K562 (cell line): ENCODE data around the gene SLC16A10. TPM values are rescaled to one million over a fixed set of nuclear protein-coding genes. Genes with fewer than 3 reads are reported as not detected.

Source experiments
- ATAC-seq: fragments of 200-7000 bp; cut with Tn5 transposase; 3 replicates; pipeline ENCODE4 v1.9.1; 2020; ENCODE audit warnings: moderate library complexity
- BruUV-seq: library from RNA; stranded (reverse); fragments of 400-500 nt; replicated peaks from 2 replicates; lab custom pipeline; 2021; lab: Mats Ljungman, UMichigan
- CTCF ChIA-PET: fragments of 300-600 bp; formaldehyde crosslinking; extraction: SDS; loops from one replicate; lab custom pipeline; 2021; ENCODE audit warnings: low intra/inter-chr PET ratio; lab: Yijun Ruan, JAX
- POLR2A ChIA-PET: fragments of 300-600, 350-650 bp; sonication (Branson Sonifier 250); formaldehyde crosslinking; extraction: SDS; loops from one replicate; lab custom pipeline; 2021; ENCODE audit warnings: antibody characterized with exemption, inconsistent platforms; lab: Yijun Ruan, JAX
- DNase-seq, 4 experiments: peaks; one replicate each; pipeline versions ENCODE4 v3.0.0 to v3.0.0-alpha.2; 2011 to 2018; ENCODE audit warnings: low spot score in 3 of 4, mixed read lengths in 3 of 4; ENCODE audit errors: extremely low read depth in 1 of 4
- FAIRE-seq: peaks from 2 replicates; lab custom pipeline; 2011; peaks lifted over from hg19 to GRCh38; lab: Jason Lieb, UNC
- H2AFZ ChIP-seq: 2 replicates; pipeline ENCODE4 v1.6.0; 2011; ENCODE audit warnings: low read depth, low read length, control low read depth, inconsistent platforms
- H3K27ac ChIP-seq: fragments of 200-600 bp; 3 replicates; pipeline ENCODE4 v1.8.0; 2011; ENCODE audit warnings: low read depth, mild to moderate bottlenecking, control low read depth, inconsistent platforms, low read length, moderate library complexity, mixed read lengths; ENCODE audit errors: extremely low read depth
- H3K27me3 ChIP-seq, 2 experiments: fragments of 300-600 bp in 1 of 2; 2 replicates in 1 of 2; 3 replicates in 1 of 2; pipeline versions ENCODE4 v1.6.0 to v1.8.0; 2011; ENCODE audit warnings: inconsistent platforms in 2 of 2, low read length in 2 of 2, mild to moderate bottlenecking in 1 of 2, mixed read lengths in 1 of 2, moderate library complexity in 1 of 2; ENCODE audit not compliant: control insufficient read depth in 2 of 2, insufficient read depth in 2 of 2
- H3K36me3 ChIP-seq: fragments of 300-600 bp; 3 replicates; pipeline ENCODE4 v1.8.0; 2011; ENCODE audit warnings: mild to moderate bottlenecking, low read length, inconsistent platforms; ENCODE audit not compliant: control insufficient read depth, insufficient read depth
- H3K4me1 ChIP-seq, 2 experiments: fragments of 200-600 bp in 1 of 2; replicated peaks in 1 of 2; 2 replicates in 1 of 2; 3 replicates in 1 of 2; pipeline versions ENCODE4 v1.5.1 to v1.8.0; 2011; ENCODE audit warnings: inconsistent platforms in 2 of 2, low read length in 2 of 2, mild to moderate bottlenecking in 1 of 2, mixed read lengths in 1 of 2, moderate library complexity in 1 of 2; ENCODE audit not compliant: control insufficient read depth in 2 of 2, insufficient read depth in 2 of 2
- H3K4me2 ChIP-seq: 2 replicates; pipeline ENCODE4 v1.6.1; 2011; ENCODE audit warnings: low read length, control low read depth, inconsistent platforms, mixed read lengths; ENCODE audit not compliant: insufficient read depth
- H3K4me3 ChIP-seq: fragments of 200-600 bp; sonication (generic), shearing (Covaris generic); 2 replicates; pipeline ENCODE4 v1.5.1; 2016; ENCODE audit warnings: control low read depth, inconsistent platforms
- H3K79me2 ChIP-seq: fragments of 200-600 bp; 3 replicates; pipeline ENCODE4 v1.8.0; 2011; ENCODE audit warnings: low read length, inconsistent platforms; ENCODE audit not compliant: control insufficient read depth, insufficient read depth
- H3K9ac ChIP-seq, 2 experiments: 2 replicates each; pipeline versions ENCODE4 v1.6.0 to v1.6.1; 2011; ENCODE audit warnings: low read depth in 2 of 2, low read length in 2 of 2, control low read depth in 1 of 2, inconsistent platforms in 1 of 2, mild to moderate bottlenecking in 1 of 2, mixed read lengths in 1 of 2; ENCODE audit not compliant: insufficient read depth in 1 of 2
- H3K9me1 ChIP-seq: one replicate; pipeline ENCODE4 v1.6.0; 2011; ENCODE audit warnings: inconsistent platforms, mild to moderate bottlenecking, low read length, moderate library complexity; ENCODE audit not compliant: control insufficient read depth, insufficient read depth
- H3K9me3 ChIP-seq: replicated peaks from 2 replicates; pipeline ENCODE4 v1.5.1; 2011; ENCODE audit warnings: low read depth, low read length, inconsistent platforms; ENCODE audit not compliant: control insufficient read depth, insufficient read depth
- H4K20me1 ChIP-seq: replicated peaks from 2 replicates; pipeline ENCODE4 v1.6.1; 2011; ENCODE audit warnings: low read length, inconsistent platforms, mixed read lengths; ENCODE audit not compliant: control insufficient read depth, insufficient read depth
- ADNP ChIP-seq: fragments of 200-800 bp; sonication (Bioruptor generic); IDR thresholded peaks from 2 replicates; pipeline ENCODE4 v1.6.1; 2016; ENCODE audit warnings: missing genetic modification characterization, missing compliant biosample characterization
- CAMTA2 ChIP-seq: fragments of 250-450 bp; sonication (Bioruptor Pico); conservative IDR thresholded peaks from 2 replicates; pipeline ENCODE4 v1.5.1; 2022
- CHD2 ChIP-seq: IDR thresholded peaks from 2 replicates; pipeline ENCODE4 v1.6.1; 2011; ENCODE audit warnings: low read depth, low read length
- E2F5 ChIP-seq: sonication (generic); formaldehyde crosslinking; IDR thresholded peaks from 2 replicates; pipeline ENCODE4 v1.8.0; 2022; ENCODE audit warnings: mild to moderate bottlenecking, missing genetic modification reagents
- E2F8 ChIP-seq: fragments of 450-650 bp; IDR thresholded peaks from 2 replicates; pipeline ENCODE4 v1.7.1; 2018; ENCODE audit warnings: mild to moderate bottlenecking, low read depth; ENCODE audit not compliant: partially characterized antibody
- E4F1 ChIP-seq: fragments of 250-450 bp; sonication (Bioruptor Pico); IDR thresholded peaks from 2 replicates; pipeline ENCODE4 v1.5.0; 2021; ENCODE audit warnings: mild to moderate bottlenecking, borderline replicate concordance
- EP400 ChIP-seq: fragments of 450-650 bp; IDR thresholded peaks from 2 replicates; pipeline ENCODE4 v1.6.1; 2017; ENCODE audit warnings: antibody characterized with exemption, mild to moderate bottlenecking, moderate library complexity
- MTA1 ChIP-seq: fragments of 450-650 bp; IDR thresholded peaks from 2 replicates; pipeline ENCODE4 v1.6.1; 2017; ENCODE audit warnings: borderline replicate concordance
- PTRF ChIP-seq: fragments of 450-650 bp; IDR thresholded peaks from 2 replicates; pipeline ENCODE4 v1.6.1; 2016; ENCODE audit warnings: mild to moderate bottlenecking, missing genetic modification characterization, missing compliant biosample characterization
- ZEB2 ChIP-seq: fragments of 450-650 bp; IDR thresholded peaks from 2 replicates; pipeline ENCODE4 v1.6.1; 2016
- ZNF449 ChIP-seq: fragments of 250-450 bp; sonication (Bioruptor Pico); IDR thresholded peaks from 2 replicates; pipeline ENCODE4 v1.8.0; 2022; ENCODE audit warnings: moderate library complexity, mild to moderate bottlenecking, inconsistent platforms
- ZNF511 ChIP-seq: sonication (generic); formaldehyde crosslinking; IDR thresholded peaks from 2 replicates; pipeline ENCODE4 v1.8.0; 2022; ENCODE audit warnings: mild to moderate bottlenecking, missing genetic modification reagents
- ZNF551 ChIP-seq: fragments of 250-450 bp; sonication (Bioruptor Pico); IDR thresholded peaks from 2 replicates; pipeline ENCODE4 v1.5.0; 2021; ENCODE audit warnings: mild to moderate bottlenecking, moderate library complexity
- WGBS: fragments of 100-300 bp; shearing (Covaris generic); methylation state at CpG from one replicate; pipeline ENCODE4 v1.1.6; 2016; ENCODE audit warnings: low coverage, mixed read lengths; ENCODE audit not compliant: insufficient coverage; ENCODE audit errors: missing lambda C conversion rate; 5-methylcytosine and 5-hydroxymethylcytosine counted together
- in situ Hi-C: fragments of 300-500 bp; cut with MboI; formaldehyde crosslinking; loops from 4 replicates; pipeline ENCODE4 v1.15.0; 2018; ENCODE audit warnings: inconsistent platforms, mixed read lengths
- intact Hi-C: fragments of 100-400 bp; cut with micrococcal nuclease; formaldehyde crosslinking; loops from 2 replicates; pipeline ENCODE4 v1.14.2; 2022
- polyA plus RNA-seq, 8 experiments: library from polyadenylated mRNA; depleted of rRNA in 4 of 8; stranded (reverse) in 5 of 8; unstranded in 3 of 8; fragments of >200 nt; fragmentation: Nextera tagmentation in 2 of 8; fragmentation: Illumina TruSeq in 1 of 8; extraction: Ambion mirVana in 2 of 8; extraction: Trizol in 1 of 8; gene quantifications; 2 replicates each; pipeline versions ENCODE4 v1.2.1 to v1.2.3, GENCODE V29; 2011 to 2014; ENCODE audit warnings: inconsistent platforms in 1 of 8, missing spikeins in 1 of 8
- total RNA-seq, 7 experiments: library from RNA; depleted of rRNA in 6 of 7; stranded (reverse); fragments of >200 nt in 6 of 7; fragmentation: Illumina TruSeq in 2 of 7; extraction: Trizol in 2 of 7; gene quantifications; 2 replicates each; pipeline versions ENCODE4 v1.2.1 to v1.2.3, GENCODE V29; 2011 to 2021; ENCODE audit warnings: low replicate concordance in 1 of 7

Gene SLC16A10
- total and polyA plus RNA-seq, 9 of the 15 experiments (the other 6 are each of a cell fraction or from before 2014, with no cell fraction given): 0.02 to 0.54 (median 0.24) TPM; not detected in 4

GRCh38 chr6:111215131-111215530, 127.8 kb downstream of the SLC16A10 start:
- peaks cover 0 to 7% of the 10 kb centered on the region in 2 experiments; a peak in 2 of 5 replicates for H3K4me1 ChIP-seq
- TF ChIP-seq E2F8 (no peak), ZNF449 (no peak), EP400 (no peak), ADNP (tag) (no peak), ZEB2 (no peak), CHD2 (no peak), CAMTA2 (CRISPR knock-in tag) (no peak), ZNF551 (no peak), E2F5 (no peak), E4F1 (CRISPR knock-in tag) (no peak), ZNF511 (CRISPR knock-in tag) (no peak), PTRF (tag) (no peak), MTA1 (no peak)
- TF ChIP-seq, all 486 proteins: peak for 0
- in situ Hi-C loops: no loop called here

More at GRCh38 chr6:111215131-111215530, 127.8 kb downstream of the SLC16A10 start:
- ChIA-PET CTCF (no interaction called here), POLR2A (no interaction called here)
- Histone ChIP-seq H3K4me2 (no peak overlapping the region), H3K27ac (no peak overlapping the region), H3K36me3 (no peaks in the 10 kb centered on the region), H4K20me1 (0 out of 2 replicates have a peak, but pooled peaks cover 3% of the 10 kb centered on the region), H3K9me1 (no peaks in the 10 kb centered on the region), H3K9ac (no peak overlapping the region), H3K9me3 (no peaks in the 10 kb centered on the region), H3K4me3 (no peak overlapping the region), H3K27me3 (peaks cover 8 to 26% of the 10 kb centered on the region in 2 experiments), H2AFZ (no peak overlapping the region), H3K79me2 (no peaks in the 10 kb centered on the region)
- no TSS peak for BruUV-seq
- no peak for ATAC-seq
- intact Hi-C loops: no loop called here
- no peak for DNase-seq
- no peak for FAIRE-seq
- 6% methylated on average over 1 of the region's 1 CpG for WGBS
